ENCODE data around the gene TPSD1. TPM values are rescaled to one million over a fixed set of nuclear protein-coding genes. Genes with fewer than 3 reads are reported as not detected.
A peak's percentile ranks its signal among the peaks of the same experiment; 100 is the strongest.
"Not testable (repeated sequence)": the region's sequence is repeated elsewhere in the genome, so short reads cannot be mapped to it uniquely, and the experiment has no call there.

Gene TPSD1
- total RNA-seq, 1 donor from 2014 or later = 0.51 TPM

- no peak for DNase-seq
Observed at GRCh38 chr16:1262846-1263221, 7.0 kb downstream of the TPSD1 start.

GRCh38 chr16:1263591-1264344, 7.9 kb downstream of the TPSD1 start:
- no peak for DNase-seq

- no peak for DNase-seq
Observed at GRCh38 chr16:1264345-1265089, 8.6 kb downstream of the TPSD1 start.

- no peak for DNase-seq
Observed at GRCh38 chr16:1265090-1265630, 9.3 kb downstream of the TPSD1 start.

- no peak for DNase-seq
Observed at GRCh38 chr16:1265826-1266225, 10.0 kb downstream of the TPSD1 start.

- not testable (repeated sequence) for DNase-seq
Observed at GRCh38 chr16:1269418-1269817, 13.5 kb downstream of the TPSD1 start.

GRCh38 chr16:1271380-1271723, 15.5 kb downstream of the TPSD1 start:
- DNase-seq = no peak

GRCh38 chr16:1271724-1272413, 16.0 kb downstream of the TPSD1 start:
- DNase-seq = peak; percentile 80

- DNase-seq = no peak
Observed at GRCh38 chr16:1272453-1273198, 16.8 kb downstream of the TPSD1 start.

- no peak for DNase-seq
Observed at GRCh38 chr16:1273816-1274215, 17.9 kb downstream of the TPSD1 start.

GRCh38 chr16:1274767-1275166, 18.9 kb downstream of the TPSD1 start:
- no peak for DNase-seq

GRCh38 chr16:1275791-1276579, 20.1 kb downstream of the TPSD1 start:
- peak; percentile 67 for DNase-seq

- no peak for DNase-seq
Observed at GRCh38 chr16:1276580-1276878, 20.7 kb downstream of the TPSD1 start.

- no peak for DNase-seq
Observed at GRCh38 chr16:1277151-1277598, 21.3 kb downstream of the TPSD1 start.

- no peak for DNase-seq
Observed at GRCh38 chr16:1277617-1278282, 21.9 kb downstream of the TPSD1 start.

GRCh38 chr16:1278477-1278876, 22.6 kb downstream of the TPSD1 start:
- DNase-seq = no peak

GRCh38 chr16:1279081-1279944, 23.4 kb downstream of the TPSD1 start:
- DNase-seq = no peak

- DNase-seq = no peak
Observed at GRCh38 chr16:1279945-1280589, 24.2 kb downstream of the TPSD1 start.

- no peak for DNase-seq
Observed at GRCh38 chr16:1280783-1281182, 24.9 kb downstream of the TPSD1 start.
